Hepatocyte (in vitro differentiated cells): ENCODE data around the gene TBX3. TPM values are rescaled to one million over a fixed set of nuclear protein-coding genes. Genes with fewer than 3 reads are reported as not detected.

Experiments
- DNase-seq: peaks from one replicate; pipeline ENCODE4 v3.0.0-alpha.2; 2016; ENCODE audit warnings: low spot score
- H2AFZ ChIP-seq: fragments of 200-600 bp; sonication (generic); 2 replicates; pipeline ENCODE4 v1.6.0; 2016; ENCODE audit warnings: antibody characterized with exemption, mild to moderate bottlenecking
- H3K27ac ChIP-seq: fragments of 200-600 bp; sonication (generic); 2 replicates; pipeline ENCODE4 v1.5.1; 2016; ENCODE audit warnings: mild to moderate bottlenecking
- H3K27me3 ChIP-seq: fragments of 200-600 bp; sonication (generic); 2 replicates; pipeline ENCODE4 v1.6.1; 2016
- H3K36me3 ChIP-seq: fragments of 200-600 bp; sonication (generic); replicated peaks from 2 replicates; pipeline ENCODE4 v1.5.1; 2016; ENCODE audit warnings: low read depth; ENCODE audit not compliant: insufficient read depth
- H3K4me1 ChIP-seq: fragments of 200-600 bp; sonication (generic); 2 replicates; pipeline ENCODE4 v1.5.1; 2016; ENCODE audit warnings: mild to moderate bottlenecking, moderate library complexity; ENCODE audit not compliant: insufficient read depth
- H3K4me2 ChIP-seq: fragments of 200-600 bp; sonication (generic); 2 replicates; pipeline ENCODE4 v1.6.0; 2016
- H3K4me3 ChIP-seq: fragments of 200-600 bp; sonication (generic); 2 replicates; pipeline ENCODE4 v1.5.1; 2016; ENCODE audit warnings: mild to moderate bottlenecking
- H3K79me2 ChIP-seq: fragments of 200-600 bp; sonication (generic); 2 replicates; pipeline ENCODE4 v1.6.0; 2017; ENCODE audit warnings: mild to moderate bottlenecking
- H3K9me2 ChIP-seq: fragments of 200-600 bp; sonication (generic); replicated peaks from 2 replicates; pipeline ENCODE4 v1.6.0; 2017; ENCODE audit warnings: mild to moderate bottlenecking; ENCODE audit not compliant: insufficient read depth
- H3K9me3 ChIP-seq: fragments of 200-600 bp; sonication (generic); 2 replicates; pipeline ENCODE4 v1.5.1; 2016; ENCODE audit warnings: low read depth, mild to moderate bottlenecking
- H4K20me1 ChIP-seq: fragments of 200-600 bp; sonication (generic); 2 replicates; pipeline ENCODE4 v1.6.0; 2016; ENCODE audit warnings: mild to moderate bottlenecking; ENCODE audit not compliant: insufficient read depth, poor library complexity, severe bottlenecking
- EZH2 ChIP-seq: fragments of 200-600 bp; sonication (generic); IDR thresholded peaks from 2 replicates; pipeline ENCODE4 v1.6.1; 2016; ENCODE audit warnings: antibody characterized with exemption, mild to moderate bottlenecking, borderline replicate concordance
- EZH2phosphoT487 ChIP-seq: fragments of 200-600 bp; sonication (generic); IDR thresholded peaks from one replicate; pipeline ENCODE4 v1.6.1; 2018; ENCODE audit warnings: antibody characterized with exemption, mild to moderate bottlenecking, low read depth, moderate library complexity; ENCODE audit not compliant: unreplicated experiment, severe bottlenecking
- WGBS: methylation state at CpG from one replicate; pipeline ENCODE4 v1.1.6; 2016; ENCODE audit warnings: low lambda C conversion rate; ENCODE audit errors: missing lambda C conversion rate; 5-methylcytosine and 5-hydroxymethylcytosine counted together
- polyA plus RNA-seq: library from polyadenylated mRNA; unstranded; fragments of >200 nt; fragmentation: Nextera tagmentation; extraction: Ambion mirVana; gene quantifications from 2 replicates; pipeline ENCODE4 v1.2.1, GENCODE V29; 2016
- total RNA-seq: library from RNA; depleted of rRNA; stranded (reverse); fragments of >200 nt; gene quantifications from 2 replicates; pipeline ENCODE4 v1.2.3, GENCODE V29; 2014
- TF ChIP-seq, protein P1 (sequence below): fragments of 200-600 bp; sonication (generic); IDR thresholded peaks from 2 replicates; pipeline ENCODE4 v1.5.1; 2016; ENCODE audit warnings: antibody characterized with exemption, mild to moderate bottlenecking; ENCODE audit not compliant: poor library complexity

TBX3 gene
- total and polyA plus RNA-seq, 2 experiments from 2014 or later: 109 to 133 TPM

GRCh38 chr12:114691196-114691595, 7.2 kb upstream of the TBX3 start:
- H3K9me2 ChIP-seq: no peaks in the 10 kb centered on the region
- peak overlapping the region; percentile 31 for H3K4me3 ChIP-seq
- peak overlapping the region; percentile 97 for H3K27ac ChIP-seq
- peak overlapping the region; percentile 88 for H3K4me2 ChIP-seq
- 42% methylated on average over 6 of the region's 6 CpGs for WGBS
- peaks cover 66% of the 10 kb centered on the region for H3K4me1 ChIP-seq
- H3K36me3 ChIP-seq: no peaks in the 10 kb centered on the region
- no peaks in the 10 kb centered on the region for H3K9me3 ChIP-seq
- H2AFZ ChIP-seq: no peak overlapping the region
- DNase-seq: no peak
- H3K27me3 ChIP-seq: peaks cover 15% of the 10 kb centered on the region
- H3K79me2 ChIP-seq: peaks cover 91% of the 10 kb centered on the region
- H4K20me1 ChIP-seq: no peaks in the 10 kb centered on the region
- TF ChIP-seq EZH2phosphoT487 (no peak), EZH2 (no peak)
- TF ChIP-seq, protein P1, sequence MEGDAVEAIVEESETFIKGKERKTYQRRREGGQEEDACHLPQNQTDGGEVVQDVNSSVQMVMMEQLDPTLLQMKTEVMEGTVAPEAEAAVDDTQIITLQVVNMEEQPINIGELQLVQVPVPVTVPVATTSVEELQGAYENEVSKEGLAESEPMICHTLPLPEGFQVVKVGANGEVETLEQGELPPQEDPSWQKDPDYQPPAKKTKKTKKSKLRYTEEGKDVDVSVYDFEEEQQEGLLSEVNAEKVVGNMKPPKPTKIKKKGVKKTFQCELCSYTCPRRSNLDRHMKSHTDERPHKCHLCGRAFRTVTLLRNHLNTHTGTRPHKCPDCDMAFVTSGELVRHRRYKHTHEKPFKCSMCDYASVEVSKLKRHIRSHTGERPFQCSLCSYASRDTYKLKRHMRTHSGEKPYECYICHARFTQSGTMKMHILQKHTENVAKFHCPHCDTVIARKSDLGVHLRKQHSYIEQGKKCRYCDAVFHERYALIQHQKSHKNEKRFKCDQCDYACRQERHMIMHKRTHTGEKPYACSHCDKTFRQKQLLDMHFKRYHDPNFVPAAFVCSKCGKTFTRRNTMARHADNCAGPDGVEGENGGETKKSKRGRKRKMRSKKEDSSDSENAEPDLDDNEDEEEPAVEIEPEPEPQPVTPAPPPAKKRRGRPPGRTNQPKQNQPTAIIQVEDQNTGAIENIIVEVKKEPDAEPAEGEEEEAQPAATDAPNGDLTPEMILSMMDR: no peak

- H3K4me3 ChIP-seq: no peak overlapping the region
- H3K36me3 ChIP-seq: no peaks in the 10 kb centered on the region
- H3K4me1 ChIP-seq: peaks cover 68% of the 10 kb centered on the region
- H3K4me2 ChIP-seq: peak overlapping the region; percentile 88
- H2AFZ ChIP-seq: no peak overlapping the region
- no peaks in the 10 kb centered on the region for H4K20me1 ChIP-seq
- TF ChIP-seq, protein P1: no peak
- TF ChIP-seq EZH2 (no peak), EZH2phosphoT487 (no peak)
- no peaks in the 10 kb centered on the region for H3K9me3 ChIP-seq
- 54% methylated on average over 8 of the region's 8 CpGs for WGBS
- H3K27ac ChIP-seq: peak overlapping the region; percentile 97
- no peak for DNase-seq
- peaks cover 10% of the 10 kb centered on the region for H3K27me3 ChIP-seq
- no peaks in the 10 kb centered on the region for H3K9me2 ChIP-seq
- peaks cover 91% of the 10 kb centered on the region for H3K79me2 ChIP-seq
These were observed 6.5 kb upstream of the TBX3 start for GRCh38 chr12:114690267-114691135.

GRCh38 chr12:114689075-114689994, 5.4 kb upstream of the TBX3 start:
- Histone ChIP-seq H3K36me3 (no peaks in the 10 kb centered on the region), H3K4me2 (peak overlapping the region; percentile 88), H3K79me2 (peaks cover 87% of the 10 kb centered on the region), H4K20me1 (no peaks in the 10 kb centered on the region), H3K4me3 (no peak overlapping the region), H3K9me3 (no peaks in the 10 kb centered on the region), H3K4me1 (peaks cover 61% of the 10 kb centered on the region), H2AFZ (no peak overlapping the region), H3K27me3 (peaks cover 4% of the 10 kb centered on the region), H3K27ac (peak overlapping the region; percentile 97), H3K9me2 (no peaks in the 10 kb centered on the region)
- 46% methylated on average over 5 of the region's 5 CpGs for whole genome bisulfite sequencing
- no peak for TF ChIP-seq EZH2phosphoT487
- TF ChIP-seq EZH2: no peak
- TF ChIP-seq, protein P1: no peak
- DNase-seq: no peak
